ENCODE data around the gene FEZ2. TPM values are rescaled to one million over a fixed set of nuclear protein-coding genes. Genes with fewer than 3 reads are reported as not detected.
"Not testable (repeated sequence)": the region's sequence is repeated elsewhere in the genome, so short reads cannot be mapped to it uniquely, and the experiment has no call there.

Gene FEZ2
- total and polyA plus RNA-seq, 12 donors: 16.4 to 51.7 (median 40.6) TPM

GRCh38 chr2:36605273-36605672 is 7.3 kb upstream of the FEZ2 start:
- H3K27me3 ChIP-seq: no peaks in the 10 kb centered on the region
- no peaks in the 10 kb centered on the region for H3K36me3 ChIP-seq
- H3K9me3 ChIP-seq: no peaks in the 10 kb centered on the region
- TF ChIP-seq CTCF (IDR thresholded peaks at IDR 0.05): no peak
- no peak for DNase-seq
- H3K4me3 ChIP-seq: no peak overlapping the region
- H3K4me1 ChIP-seq: no peaks in the 10 kb centered on the region
- intact Hi-C loops (cut with DNase I): no loop called here
- no peak overlapping the region for H3K27ac ChIP-seq
- ATAC-seq: no peak

GRCh38 chr2:36603629-36604028 is 5.7 kb upstream of the FEZ2 start:
- intact Hi-C loops (cut with DNase I); H3K36me3 ChIP-seq; H3K4me3 ChIP-seq; H3K27ac ChIP-seq; ATAC-seq; H3K4me1 ChIP-seq; H3K9me3 ChIP-seq; DNase-seq; H3K27me3 ChIP-seq: not testable (repeated sequence)
- WGBS, 2 donors: 95 to 98% methylated on average over 5 of the region's 5 CpGs

GRCh38 chr2:36597003-36597531 is 901 bp downstream of the FEZ2 start:
- Histone ChIP-seq H3K4me3 (peak overlapping the region; percentile 71 to 100 (median 99)), H3K27me3 (no peaks in the 10 kb centered on the region), H3K27ac (peak overlapping the region in 8 of 10 donors; percentile 96 to 99 (median 99)), H3K4me1 (peaks cover 0 to 34% (median 24%) of the 10 kb centered on the region in 9 donors), H3K9me3 (no peaks in the 10 kb centered on the region), H3K36me3 (peaks cover 0 to 14% (median 0%) of the 10 kb centered on the region in 9 donors)
- ATAC-seq (no peak), DNase-seq (no peak)
- 32% methylated on average over 19 of the region's 19 CpGs for WGBS, 2 donors
- no peak for TF ChIP-seq CTCF (IDR thresholded peaks at IDR 0.05)
- intact Hi-C loops (cut with DNase I): no loop called here

- Histone ChIP-seq H3K4me3 (peak overlapping the region in 4 of 10 donors; percentile 99 to 100 (median 100)), H3K4me1 (peaks cover 0 to 34% (median 24%) of the 10 kb centered on the region in 9 donors), H3K27me3 (no peaks in the 10 kb centered on the region), H3K9me3 (no peaks in the 10 kb centered on the region), H3K36me3 (peaks cover 0 to 14% (median 0%) of the 10 kb centered on the region in 9 donors), H3K27ac (no peak overlapping the region)
- no peak for TF ChIP-seq CTCF (IDR thresholded peaks at IDR 0.05)
- DNase-seq: no peak
- 94 to 96% methylated on average over 12 of the region's 12 CpGs for WGBS, 2 donors
- no peak for ATAC-seq
- intact Hi-C loops (cut with DNase I): no loop called here
Observed at GRCh38 chr2:36596397-36596796, 1.6 kb downstream of the FEZ2 start.

- no peaks in the 10 kb centered on the region for H3K9me3 ChIP-seq
- no peak for TF ChIP-seq CTCF (IDR thresholded peaks at IDR 0.05)
- no peak overlapping the region for H3K4me3 ChIP-seq
- H3K4me1 ChIP-seq: peaks cover 0 to 48% (median 25%) of the 10 kb centered on the region in 9 donors
- intact Hi-C loops (cut with DNase I): no loop called here
- no peak overlapping the region for H3K27ac ChIP-seq
- no peaks in the 10 kb centered on the region for H3K27me3 ChIP-seq
- no peak for ATAC-seq
- H3K36me3 ChIP-seq: peaks cover 0 to 24% (median 3%) of the 10 kb centered on the region in 9 donors
- DNase-seq: no peak
- 95 to 97% methylated on average over 6 of the region's 6 CpGs for WGBS, 2 donors
Observed at GRCh38 chr2:36594849-36595248, 3.1 kb downstream of the FEZ2 start.

All from heart right ventricle (tissue), 16 donors.